Effector memory CD8-positive, alpha-beta T cell (primary cell): ENCODE results near the gene ABI1.

Source experiments
- ATAC-seq: fragments of 150-1000 bp; cut with Tn5 transposase; replicated peaks from 2 replicates; pipeline ENCODE4 v1.10.0; 2021; ENCODE audit warnings: mild to moderate bottlenecking, moderate library complexity
- DNase-seq, 3 experiments: peaks; one replicate each; pipeline ENCODE4 v3.0.0; 2021
- H3K27ac Mint-ChIP-seq, 2 donors: one replicate each; pipeline ENCODE4 v1.8.0; 2022; ENCODE audit warnings: mild to moderate bottlenecking in 2 of 2, mixed read lengths in 2 of 2, moderate library complexity in 2 of 2
- H3K27me3 Mint-ChIP-seq, 2 donors: one replicate each; pipeline ENCODE4 v1.8.0; 2022; ENCODE audit warnings: mixed read lengths in 2 of 2
- H3K36me3 Mint-ChIP-seq: one replicate; pipeline ENCODE4 v1.8.0; 2022; ENCODE audit warnings: mild to moderate bottlenecking, moderate library complexity, mixed read lengths; ENCODE audit not compliant: insufficient read depth
- H3K4me1 Mint-ChIP-seq, 2 donors: one replicate each; pipeline ENCODE4 v1.8.0; 2022; ENCODE audit warnings: low read depth in 2 of 2, mixed read lengths in 2 of 2
- H3K4me3 Mint-ChIP-seq, 2 donors: one replicate each; pipeline ENCODE4 v1.8.0; 2022; ENCODE audit warnings: mild to moderate bottlenecking in 2 of 2, mixed read lengths in 2 of 2, moderate library complexity in 2 of 2
- H3K9me3 Mint-ChIP-seq, 2 donors: one replicate each; pipeline ENCODE4 v1.8.0; 2022; ENCODE audit warnings: mixed read lengths in 2 of 2

Gene ABI1

GRCh38 chr10:26839966-26840627 lies 20.7 kb downstream of the ABI1 start:
- peaks cover 18% of the 10 kb centered on the region for H3K36me3 Mint-ChIP-seq
- H3K27ac Mint-ChIP-seq, result peak overlapping the region; percentile 60 to 79
- H3K4me3 Mint-ChIP-seq, result peak overlapping the region in 1 of 2 donors; percentile 28
- no peak for ATAC-seq
- H3K4me1 Mint-ChIP-seq, result peaks cover 57 to 74% of the 10 kb centered on the region in 2 donors
- DNase-seq, result no peak
- H3K9me3 Mint-ChIP-seq, result no peaks in the 10 kb centered on the region
- no peaks in the 10 kb centered on the region for H3K27me3 Mint-ChIP-seq

- H3K4me3 Mint-ChIP-seq, result no peak overlapping the region
- peaks cover 53 to 76% of the 10 kb centered on the region in 2 donors for H3K4me1 Mint-ChIP-seq
- peak overlapping the region in 1 of 2 donors; percentile 38 for H3K27ac Mint-ChIP-seq
These were observed 23.6 kb downstream of the ABI1 start for GRCh38 chr10:26837139-26837538.

GRCh38 chr10:26835025-26835424 lies 25.7 kb downstream of the ABI1 start:
- Mint-ChIP-seq H3K27me3 (no peaks in the 10 kb centered on the region), H3K27ac (peak overlapping the region in 1 of 2 donors; percentile 41), H3K9me3 (no peaks in the 10 kb centered on the region), H3K4me3 (peak overlapping the region in 1 of 2 donors; percentile 32), H3K4me1 (peaks cover 49 to 72% of the 10 kb centered on the region in 2 donors), H3K36me3 (peaks cover 21% of the 10 kb centered on the region)
- no peak for ATAC-seq
- DNase-seq, result no peak

More at GRCh38 chr10:26837139-26837538, 23.6 kb downstream of the ABI1 start:
- no peaks in the 10 kb centered on the region for H3K9me3 Mint-ChIP-seq
- ATAC-seq (peak; percentile 28), DNase-seq (no peak)
- H3K27me3 Mint-ChIP-seq, result no peaks in the 10 kb centered on the region
- peaks cover 26% of the 10 kb centered on the region for H3K36me3 Mint-ChIP-seq

- Mint-ChIP-seq H3K9me3 (no peaks in the 10 kb centered on the region), H3K27me3 (no peaks in the 10 kb centered on the region), H3K36me3 (peaks cover 26% of the 10 kb centered on the region), H3K27ac (no peak overlapping the region), H3K4me3 (no peak overlapping the region), H3K4me1 (peaks cover 38 to 67% of the 10 kb centered on the region in 2 donors)
- ATAC-seq (no peak), DNase-seq (no peak)
These were observed 27.8 kb downstream of the ABI1 start for GRCh38 chr10:26832960-26833359.

GRCh38 chr10:26831936-26832335 lies 28.8 kb downstream of the ABI1 start:
- Mint-ChIP-seq H3K4me1 (peaks cover 42 to 73% of the 10 kb centered on the region in 2 donors), H3K27ac (peak overlapping the region in 1 of 2 donors; percentile 29), H3K36me3 (peaks cover 26% of the 10 kb centered on the region)

GRCh38 chr10:26829810-26830515 lies 30.8 kb downstream of the ABI1 start:
- peak overlapping the region in 1 of 2 donors; percentile 86 for H3K27ac Mint-ChIP-seq
- H3K4me3 Mint-ChIP-seq, result peak overlapping the region; percentile 2 to 5
- H3K27me3 Mint-ChIP-seq, result no peaks in the 10 kb centered on the region
- H3K4me1 Mint-ChIP-seq, result peaks cover 49 to 72% of the 10 kb centered on the region in 2 donors
- ATAC-seq (peak; percentile 42), DNase-seq (no peak)
- no peaks in the 10 kb centered on the region for H3K9me3 Mint-ChIP-seq
- peaks cover 14% of the 10 kb centered on the region for H3K36me3 Mint-ChIP-seq

More at GRCh38 chr10:26831936-26832335, 28.8 kb downstream of the ABI1 start:
- DNase-seq (no peak), ATAC-seq (no peak)
- no peaks in the 10 kb centered on the region for H3K27me3 Mint-ChIP-seq
- H3K4me3 Mint-ChIP-seq, result peak overlapping the region in 1 of 2 donors; percentile 22
- H3K9me3 Mint-ChIP-seq, result no peaks in the 10 kb centered on the region

- H3K9me3 Mint-ChIP-seq, result no peaks in the 10 kb centered on the region
- peak overlapping the region in 1 of 2 donors; percentile 45 for H3K27ac Mint-ChIP-seq
- peaks cover 42 to 70% of the 10 kb centered on the region in 2 donors for H3K4me1 Mint-ChIP-seq
- no peak for ATAC-seq
- no peaks in the 10 kb centered on the region for H3K27me3 Mint-ChIP-seq
- H3K36me3 Mint-ChIP-seq, result peaks cover 50% of the 10 kb centered on the region
- peak overlapping the region in 1 of 2 donors; percentile 0 for H3K4me3 Mint-ChIP-seq
- no peak for DNase-seq
These were observed 36.6 kb downstream of the ABI1 start for GRCh38 chr10:26824015-26824690.

- peaks cover 39 to 64% of the 10 kb centered on the region in 2 donors for H3K4me1 Mint-ChIP-seq
- peaks cover 61% of the 10 kb centered on the region for H3K36me3 Mint-ChIP-seq
- H3K4me3 Mint-ChIP-seq, result no peak overlapping the region
- H3K27ac Mint-ChIP-seq, result peak overlapping the region; percentile 19 to 77
- ATAC-seq, result peak; percentile 41
- H3K27me3 Mint-ChIP-seq, result no peaks in the 10 kb centered on the region
- no peak for DNase-seq
- no peaks in the 10 kb centered on the region for H3K9me3 Mint-ChIP-seq
These were observed 38.8 kb downstream of the ABI1 start for GRCh38 chr10:26821699-26822570.

- Mint-ChIP-seq H3K4me1 (peaks cover 30 to 67% of the 10 kb centered on the region in 2 donors), H3K4me3 (no peak overlapping the region), H3K27ac (no peak overlapping the region), H3K9me3 (no peaks in the 10 kb centered on the region), H3K27me3 (no peaks in the 10 kb centered on the region), H3K36me3 (peaks cover 30% of the 10 kb centered on the region)
- ATAC-seq (no peak), DNase-seq (no peak)
These were observed 45.3 kb downstream of the ABI1 start for GRCh38 chr10:26815500-26815899.

- Mint-ChIP-seq H3K9me3 (no peaks in the 10 kb centered on the region), H3K4me3 (no peak overlapping the region), H3K27ac (no peak overlapping the region), H3K36me3 (peaks cover 28% of the 10 kb centered on the region), H3K4me1 (peaks cover 36 to 63% of the 10 kb centered on the region in 2 donors), H3K27me3 (no peaks in the 10 kb centered on the region)
- ATAC-seq (no peak), DNase-seq (no peak)
These were observed 50.2 kb downstream of the ABI1 start for GRCh38 chr10:26810435-26811026.

GRCh38 chr10:26809973-26810372 lies 50.8 kb downstream of the ABI1 start:
- Mint-ChIP-seq H3K9me3 (no peaks in the 10 kb centered on the region), H3K36me3 (peaks cover 29% of the 10 kb centered on the region), H3K27me3 (no peaks in the 10 kb centered on the region), H3K4me3 (no peak overlapping the region), H3K4me1 (peaks cover 39 to 64% of the 10 kb centered on the region in 2 donors), H3K27ac (peak overlapping the region in 1 of 2 donors; percentile 4)
- ATAC-seq (no peak), DNase-seq (no peak)

GRCh38 chr10:26807532-26807931 lies 53.2 kb downstream of the ABI1 start:
- H3K27me3 Mint-ChIP-seq, result no peaks in the 10 kb centered on the region

More at GRCh38 chr10:26807532-26807931, 53.2 kb downstream of the ABI1 start:
- H3K9me3 Mint-ChIP-seq, result no peaks in the 10 kb centered on the region
- H3K27ac Mint-ChIP-seq, result peak overlapping the region in 1 of 2 donors; percentile 47
- peaks cover 32% of the 10 kb centered on the region for H3K36me3 Mint-ChIP-seq
- no peak for ATAC-seq
- no peak overlapping the region for H3K4me3 Mint-ChIP-seq
- H3K4me1 Mint-ChIP-seq, result peaks cover 51 to 69% of the 10 kb centered on the region in 2 donors
- no peak for DNase-seq
